Fibroblast of lung (primary cell): ENCODE data around the gene DPYD. TPM values are rescaled to one million over a fixed set of nuclear protein-coding genes. Genes with fewer than 3 reads are reported as not detected.

ENCODE experiments used
- DNase-seq, 2 donors: peaks; one replicate each; pipeline versions ENCODE4 v3.0.0 to v3.0.0-alpha.2; 2010; ENCODE audit warnings: low read depth in 2 of 2
- H2AFZ ChIP-seq: 2 replicates; pipeline ENCODE4 v1.5.1; 2012; ENCODE audit warnings: low read length, control low read depth, inconsistent platforms
- H3K27ac ChIP-seq: 2 replicates; pipeline ENCODE4 v1.5.1; 2011; ENCODE audit warnings: low read length, control low read depth; ENCODE audit not compliant: insufficient read depth
- H3K27me3 ChIP-seq: 2 replicates; pipeline ENCODE4 v1.5.1; 2011; ENCODE audit warnings: mild to moderate bottlenecking, low read length; ENCODE audit not compliant: control insufficient read depth, insufficient read depth
- H3K36me3 ChIP-seq: 2 replicates; pipeline ENCODE4 v1.5.1; 2011; ENCODE audit warnings: low read length; ENCODE audit not compliant: control insufficient read depth, insufficient read depth
- H3K4me1 ChIP-seq: 2 replicates; pipeline ENCODE4 v1.5.1; 2011; ENCODE audit warnings: low read length; ENCODE audit not compliant: control insufficient read depth, insufficient read depth; ENCODE audit errors: extremely low read depth
- H3K4me2 ChIP-seq: 2 replicates; pipeline ENCODE4 v1.5.1; 2011; ENCODE audit warnings: low read length, control low read depth; ENCODE audit not compliant: insufficient read depth; ENCODE audit errors: extremely low read depth
- H3K4me3 ChIP-seq, 4 experiments: fragments of 200-600 bp in 1 of 4; sonication (generic) in 1 of 4; replicated peaks in 1 of 4; 2 replicates each; pipeline ENCODE4 v1.5.1; 2011 to 2016; ENCODE audit warnings: low read length in 4 of 4, low read depth in 3 of 4, mild to moderate bottlenecking in 3 of 4, control low read depth in 2 of 4, inconsistent platforms in 1 of 4, mixed read lengths in 1 of 4; ENCODE audit not compliant: insufficient read depth in 1 of 4; ENCODE audit errors: control extremely low read depth in 1 of 4
- H3K79me2 ChIP-seq: 2 replicates; pipeline ENCODE4 v1.5.1; 2012; ENCODE audit warnings: mild to moderate bottlenecking, low read length, inconsistent platforms; ENCODE audit not compliant: control insufficient read depth, insufficient read depth
- H3K9ac ChIP-seq: 2 replicates; pipeline ENCODE4 v1.5.1; 2011; ENCODE audit warnings: mild to moderate bottlenecking, low read length, control low read depth; ENCODE audit not compliant: insufficient read depth
- H3K9me3 ChIP-seq: 2 replicates; pipeline ENCODE4 v1.5.1; 2012; ENCODE audit warnings: low read depth, low read length; ENCODE audit not compliant: control insufficient read depth, insufficient read depth
- H4K20me1 ChIP-seq: 2 replicates; pipeline ENCODE4 v1.5.1; 2011; ENCODE audit warnings: low read length; ENCODE audit not compliant: control insufficient read depth, insufficient read depth; ENCODE audit errors: extremely low read depth
- CTCF ChIP-seq, 2 donors: IDR thresholded peaks in 1 of 2; conservative IDR thresholded peaks in 1 of 2; 1 replicate in 1 of 2; 2 replicates in 1 of 2; pipeline ENCODE4 v1.5.1; 2011 to 2012; ENCODE audit warnings: low read length in 2 of 2, control low read depth in 1 of 2, inconsistent platforms in 1 of 2, low read depth in 1 of 2, mild to moderate bottlenecking in 1 of 2
- EZH2 ChIP-seq: IDR thresholded peaks from 2 replicates; pipeline ENCODE4 v1.5.1; 2012; ENCODE audit warnings: low read length, control low read depth, mild to moderate bottlenecking; ENCODE audit errors: missing control alignments
- polyA plus RNA-seq, 2 donors: library from polyadenylated mRNA; depleted of rRNA in 1 of 2; stranded (reverse) in 1 of 2; unstranded in 1 of 2; fragments of >200 nt; gene quantifications; 2 replicates each; pipeline ENCODE4 v1.2.1, GENCODE V29; 2011 to 2012; ENCODE audit warnings: missing spikeins in 1 of 2
- total RNA-seq: library from RNA; depleted of rRNA; stranded (reverse); fragments of >200 nt; gene quantifications from 2 replicates; pipeline ENCODE4 v1.2.1, GENCODE V29; 2014

The DPYD gene
- total and polyA plus RNA-seq, 2 donors (not counting 1 experiment from before 2014, with no cell fraction given): 32.0 to 63.1 TPM

DNA sequence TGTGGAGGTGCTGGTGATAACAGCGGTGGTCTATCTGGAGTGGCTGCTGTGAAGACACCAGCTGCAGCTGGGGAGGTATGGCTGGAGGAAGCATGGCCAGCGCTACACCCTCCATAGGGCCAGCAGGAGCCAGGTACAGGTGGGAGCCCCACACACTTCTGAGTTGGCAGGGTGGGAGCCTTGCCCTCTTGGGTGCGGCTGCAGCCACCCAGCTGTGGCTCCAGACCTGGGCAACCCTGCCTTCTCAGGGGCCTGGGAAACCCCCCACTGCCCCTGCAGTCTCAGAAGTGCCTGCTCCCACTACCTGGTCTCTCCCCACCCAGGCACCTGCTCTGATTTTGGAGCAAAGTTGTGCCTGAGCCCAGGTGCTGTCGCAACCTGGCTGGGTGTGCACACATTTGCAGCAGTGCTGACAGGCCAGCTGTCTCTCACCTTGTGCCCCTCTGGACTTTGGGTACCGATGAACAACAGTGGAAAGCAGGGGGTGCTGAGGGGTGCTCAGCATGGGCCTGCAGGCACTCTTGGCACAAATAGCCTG, 76.2 kb downstream of the DPYD start:
- TF ChIP-seq EZH2 (no peak), CTCF (conservative IDR thresholded peaks at IDR 0.05 in 1 of 2, IDR thresholded peaks at IDR 0.05 in 1 of 2; ENCODE audit: low read depth in 1 of 2, low read length in 2 of 2) (no peak)
- Histone ChIP-seq H3K27ac (no peak overlapping the region), H3K9ac (no peak overlapping the region), H3K9me3 (no peaks in the 10 kb centered on the region), H3K4me2 (no peak overlapping the region), H2AFZ (no peak overlapping the region), H3K36me3 (peaks cover 1% of the 10 kb centered on the region), H3K27me3 (no peaks in the 10 kb centered on the region), H3K79me2 (no peaks in the 10 kb centered on the region), H3K4me3 (no peak overlapping the region), H3K4me1 (no peaks in the 10 kb centered on the region), H4K20me1 (no peaks in the 10 kb centered on the region)
- DNase-seq: no peak

DNA sequence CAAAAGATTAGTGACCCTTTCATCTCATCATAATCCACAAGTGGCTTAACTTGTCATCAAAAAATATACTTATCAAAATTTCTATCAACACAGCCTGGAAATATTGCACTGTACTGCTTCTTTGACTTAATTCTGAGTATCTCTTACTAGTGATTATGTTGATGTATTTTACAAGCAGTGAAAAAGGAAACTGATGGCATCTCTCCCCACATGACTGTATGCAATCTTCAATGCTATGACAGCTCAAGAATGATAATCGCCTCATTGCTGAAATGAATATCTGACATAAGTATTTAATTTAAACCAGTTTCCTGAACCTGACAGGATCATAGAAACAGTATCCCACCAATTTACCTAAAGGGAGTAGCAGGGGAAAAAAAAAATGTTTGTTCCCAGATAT, 79.5 kb downstream of the DPYD start:
- Histone ChIP-seq H3K27ac (no peak overlapping the region), H3K4me3 (no peak overlapping the region), H3K27me3 (no peaks in the 10 kb centered on the region), H3K79me2 (no peaks in the 10 kb centered on the region), H4K20me1 (no peaks in the 10 kb centered on the region), H2AFZ (no peak overlapping the region), H3K4me1 (no peaks in the 10 kb centered on the region), H3K9me3 (no peaks in the 10 kb centered on the region), H3K4me2 (no peak overlapping the region), H3K9ac (no peak overlapping the region), H3K36me3 (peaks cover 1% of the 10 kb centered on the region)
- no peak for TF ChIP-seq EZH2
- no peak for TF ChIP-seq CTCF (conservative IDR thresholded peaks at IDR 0.05 in 1 of 2, IDR thresholded peaks at IDR 0.05 in 1 of 2; ENCODE audit: low read depth in 1 of 2, low read length in 2 of 2)
- DNase-seq: no peak

- no peak overlapping the region for H3K4me2 ChIP-seq
- DNase-seq: no peak
- no peaks in the 10 kb centered on the region for H3K79me2 ChIP-seq
- no peak overlapping the region for H3K27ac ChIP-seq
- no peak for TF ChIP-seq EZH2
- TF ChIP-seq CTCF (conservative IDR thresholded peaks at IDR 0.05 in 1 of 2, IDR thresholded peaks at IDR 0.05 in 1 of 2; ENCODE audit: low read depth in 1 of 2, low read length in 2 of 2): no peak
- no peaks in the 10 kb centered on the region for H3K36me3 ChIP-seq
- no peaks in the 10 kb centered on the region for H3K4me1 ChIP-seq
- H3K9ac ChIP-seq: no peak overlapping the region
- no peaks in the 10 kb centered on the region for H3K27me3 ChIP-seq
- no peak overlapping the region for H3K4me3 ChIP-seq
- no peaks in the 10 kb centered on the region for H4K20me1 ChIP-seq
- H3K9me3 ChIP-seq: no peaks in the 10 kb centered on the region
- H2AFZ ChIP-seq: no peak overlapping the region
Measured at GRCh38 chr1:97837161-97837560, 83.7 kb downstream of the DPYD start.
